ENCODE data around the gene PIP5KL1. TPM values are rescaled to one million over a fixed set of nuclear protein-coding genes. Genes with fewer than 3 reads are reported as not detected.

The PIP5KL1 gene
- total RNA-seq, 3 donors from 2014 or later (not counting 1 experiment from before 2014, with no cell fraction given) = 0.52 to 1.4 (median 0.97) TPM

GRCh38 chr9:127903557-127904475 is 26.8 kb downstream of the PIP5KL1 start:
- peaks cover 82% of the 10 kb centered on the region for H3K4me1 ChIP-seq (ENCODE audit: control insufficient read depth, insufficient read depth, low read length)
- peak overlapping the region; percentile 54 for H3K4me3 ChIP-seq (ENCODE audit: low read length)
- intact Hi-C loops (cut with micrococcal nuclease) = loop anchor here (2.0 kb wide), 1 partner anchor 123 kb away; no protein-coding TSS in a partner anchor

GRCh38 chr9:127899128-127899943 is 31.2 kb downstream of the PIP5KL1 start, which contains the start of gene ST6GALNAC6:
Gene ST6GALNAC6 (minus strand): TSS chr9:127899603. CDS start chr9:127897981, 1,622 bp downstream.
- Mint-ChIP-seq H3K9me3 (no peaks in the 10 kb centered on the region), H3K4me3 (peak within 1 kb of the TSS; percentile 93), H3K36me3 (no peaks in the 10 kb centered on the region), H3K27me3 (ENCODE audit: low read depth in 2 of 2) (no peaks in the 10 kb centered on the region), H3K27ac (peak within 1 kb of the TSS; percentile 66 to 86), H3K4me1 (peaks cover 27 to 59% of the 10 kb centered on the region in 2 donors)
- Histone ChIP-seq H3K36me3 (ENCODE audit: control insufficient read depth, insufficient read depth, low read length) (peaks cover 22% of the 10 kb centered on the region), H3K4me1 (ENCODE audit: control insufficient read depth, insufficient read depth, low read length) (peaks cover 77% of the 10 kb centered on the region), H3K9me3 (ENCODE audit: control insufficient read depth, insufficient read depth, low read length) (peaks cover 5% of the 10 kb centered on the region), H3K27me3 (ENCODE audit: control insufficient read depth, insufficient read depth, low read length) (no peaks in the 10 kb centered on the region), H3K27ac (ENCODE audit: low read length) (peak within 1 kb of the TSS; percentile 58), H3K4me3 (ENCODE audit: low read length) (peak within 1 kb of the TSS; percentile 95)
- WGBS (ENCODE audit: insufficient coverage) = under 1% methylated on average over 89 of the region's 89 CpGs
- ATAC-seq (peak; percentile 80 to 91 (median 88)), DNase-seq (peak; percentile 73 to 86)
- intact Hi-C loops (cut with micrococcal nuclease) = no loop called here
- TF ChIP-seq CTCF (IDR thresholded peaks at IDR 0.05) = no peak

More at GRCh38 chr9:127903557-127904475, 26.8 kb downstream of the PIP5KL1 start:
- Mint-ChIP-seq H3K4me3 (peak overlapping the region; percentile 99), H3K27me3 (ENCODE audit: low read depth in 2 of 2) (no peaks in the 10 kb centered on the region), H3K9me3 (no peaks in the 10 kb centered on the region), H3K36me3 (no peaks in the 10 kb centered on the region), H3K27ac (peak overlapping the region; percentile 100), H3K4me1 (peaks cover 33 to 51% of the 10 kb centered on the region in 2 donors)
- TF ChIP-seq CTCF (IDR thresholded peaks at IDR 0.05) = no peak
- peak; percentile 54 to 69 for DNase-seq
- peak in 2 of 3 donors; percentile 0 to 2 for ATAC-seq
- Histone ChIP-seq H3K27ac (ENCODE audit: low read length) (peak overlapping the region; percentile 96), H3K9me3 (ENCODE audit: control insufficient read depth, insufficient read depth, low read length) (no peaks in the 10 kb centered on the region), H3K27me3 (ENCODE audit: control insufficient read depth, insufficient read depth, low read length) (no peaks in the 10 kb centered on the region), H3K36me3 (ENCODE audit: control insufficient read depth, insufficient read depth, low read length) (peaks cover 5% of the 10 kb centered on the region)
- WGBS (ENCODE audit: insufficient coverage) = 11% methylated on average over 17 of the region's 17 CpGs

- Mint-ChIP-seq H3K27ac (peak overlapping the region; percentile 53 to 86), H3K27me3 (ENCODE audit: low read depth in 2 of 2) (no peaks in the 10 kb centered on the region), H3K4me1 (peaks cover 27 to 59% of the 10 kb centered on the region in 2 donors), H3K9me3 (no peaks in the 10 kb centered on the region), H3K36me3 (peaks cover 7% of the 10 kb centered on the region), H3K4me3 (peak overlapping the region; percentile 93)
- H3K4me1 ChIP-seq (ENCODE audit: control insufficient read depth, insufficient read depth, low read length) = peaks cover 70% of the 10 kb centered on the region
- ATAC-seq (peak in 2 of 3 donors; percentile 7 to 19), DNase-seq (peak in 1 of 2 donors; percentile 43)
- H3K36me3 ChIP-seq (ENCODE audit: control insufficient read depth, insufficient read depth, low read length) = peaks cover 30% of the 10 kb centered on the region
- intact Hi-C loops (cut with micrococcal nuclease) = no loop called here
- 30% methylated on average over 32 of the region's 32 CpGs for WGBS (ENCODE audit: insufficient coverage)
- TF ChIP-seq CTCF (IDR thresholded peaks at IDR 0.05) = no peak
- no peaks in the 10 kb centered on the region for H3K27me3 ChIP-seq (ENCODE audit: control insufficient read depth, insufficient read depth, low read length)
- peaks cover 5% of the 10 kb centered on the region for H3K9me3 ChIP-seq (ENCODE audit: control insufficient read depth, insufficient read depth, low read length)
- H3K4me3 ChIP-seq (ENCODE audit: low read length) = peak overlapping the region; percentile 95
- peak overlapping the region; percentile 53 for H3K27ac ChIP-seq (ENCODE audit: low read length)
Observed at GRCh38 chr9:127898433-127899127, 32.0 kb downstream of the PIP5KL1 start.
